Loucy (cell line): ENCODE data around the gene UTP14A.
A peak's percentile ranks its signal among the peaks of the same experiment; 100 is the strongest.

Source experiments
- H2AFZ ChIP-seq: fragments of 200-600 bp; sonication (generic); 2 replicates; pipeline ENCODE4 v1.6.0; 2016; ENCODE audit warnings: antibody characterized with exemption, mild to moderate bottlenecking, low read length, moderate library complexity
- H3F3A ChIP-seq: fragments of 200-600 bp; 2 replicates; pipeline ENCODE4 v1.6.0; 2016; ENCODE audit warnings: antibody characterized with exemption, low read depth, mild to moderate bottlenecking
- H3K27me3 ChIP-seq: fragments of 200-600 bp; sonication (generic); 2 replicates; pipeline ENCODE4 v1.6.1; 2014; ENCODE audit warnings: low read length, mild to moderate bottlenecking; ENCODE audit not compliant: insufficient read depth, poor library complexity, severe bottlenecking
- H3K36me3 ChIP-seq: fragments of 200-600 bp; sonication (generic); 2 replicates; pipeline ENCODE4 v1.6.1; 2016; ENCODE audit warnings: low read length; ENCODE audit not compliant: insufficient read depth
- H3K4me1 ChIP-seq: fragments of 200-600 bp; sonication (generic); 2 replicates; pipeline ENCODE4 v1.5.1; 2014; ENCODE audit warnings: low read length, mild to moderate bottlenecking; ENCODE audit not compliant: insufficient read depth, poor library complexity, severe bottlenecking
- H3K4me2 ChIP-seq: fragments of 200-600 bp; sonication (generic); 2 replicates; pipeline ENCODE4 v1.6.0; 2014; ENCODE audit warnings: antibody characterized with exemption, low read length, low read depth, mild to moderate bottlenecking; ENCODE audit not compliant: poor library complexity, severe bottlenecking
- H3K4me3 ChIP-seq: fragments of 200-600 bp; sonication (generic); 2 replicates; pipeline ENCODE4 v1.5.1; 2014; ENCODE audit warnings: low read length, mild to moderate bottlenecking, mixed read lengths; ENCODE audit not compliant: poor library complexity, severe bottlenecking
- H3K79me2 ChIP-seq: fragments of 200-600 bp; sonication (generic); 2 replicates; pipeline ENCODE4 v1.6.1; 2014; ENCODE audit warnings: low read length; ENCODE audit not compliant: insufficient read depth
- H3K9ac ChIP-seq: fragments of 200-600 bp; sonication (generic); 2 replicates; pipeline ENCODE4 v1.6.0; 2014; ENCODE audit warnings: mild to moderate bottlenecking, low read depth, low read length, moderate library complexity; ENCODE audit not compliant: poor library complexity, severe bottlenecking
- H3K9me2 ChIP-seq: fragments of 200-600 bp; sonication (generic); replicated peaks from 2 replicates; pipeline ENCODE4 v1.6.1; 2016; ENCODE audit warnings: low read depth, low read length, mixed read lengths
- H3K9me3 ChIP-seq: fragments of 200-600 bp; sonication (generic); 2 replicates; pipeline ENCODE4 v1.6.1; 2014; ENCODE audit warnings: mild to moderate bottlenecking, antibody characterized with exemption, low read length, low read depth; ENCODE audit not compliant: insufficient read depth
- H4K20me1 ChIP-seq: fragments of 200-600 bp; sonication (generic); 2 replicates; pipeline ENCODE4 v1.6.0; 2014; ENCODE audit warnings: antibody characterized with exemption, low read length, mild to moderate bottlenecking; ENCODE audit not compliant: insufficient read depth, poor library complexity, severe bottlenecking
- CTCF ChIP-seq: fragments of 200-600 bp; sonication (generic); conservative IDR thresholded peaks from 2 replicates; pipeline ENCODE4 v1.5.1; 2014; ENCODE audit warnings: mild to moderate bottlenecking, antibody characterized with exemption, low read length
- EZH2phosphoT487 ChIP-seq: fragments of 200-600 bp; IDR thresholded peaks from 2 replicates; pipeline ENCODE4 v1.6.1; 2018; ENCODE audit warnings: antibody characterized with exemption, mild to moderate bottlenecking, moderate library complexity, borderline replicate concordance

The UTP14A gene

GRCh38 chrX:129940721-129941120, 34.8 kb downstream of the UTP14A start:
- H3K27me3 ChIP-seq: no peaks in the 10 kb centered on the region

GRCh38 chrX:129945131-129945530, 39.2 kb downstream of the UTP14A start:
- Histone ChIP-seq H3K4me2 (no peak overlapping the region), H3F3A (no peaks in the 10 kb centered on the region), H3K9ac (no peak overlapping the region), H3K36me3 (no peaks in the 10 kb centered on the region), H3K9me3 (no peaks in the 10 kb centered on the region), H2AFZ (no peak overlapping the region), H3K79me2 (no peaks in the 10 kb centered on the region), H4K20me1 (no peaks in the 10 kb centered on the region), H3K9me2 (no peaks in the 10 kb centered on the region), H3K4me3 (no peak overlapping the region), H3K4me1 (peaks cover 4% of the 10 kb centered on the region), H3K27me3 (no peaks in the 10 kb centered on the region)
- TF ChIP-seq EZH2phosphoT487 (no peak), CTCF (no peak)

More at GRCh38 chrX:129940721-129941120, 34.8 kb downstream of the UTP14A start:
- H3K9ac ChIP-seq: no peak overlapping the region
- no peaks in the 10 kb centered on the region for H4K20me1 ChIP-seq
- H3K9me2 ChIP-seq: no peaks in the 10 kb centered on the region
- no peak for TF ChIP-seq EZH2phosphoT487
- H3K9me3 ChIP-seq: no peaks in the 10 kb centered on the region
- H3K36me3 ChIP-seq: no peaks in the 10 kb centered on the region
- no peak overlapping the region for H3K4me3 ChIP-seq
- H2AFZ ChIP-seq: no peak overlapping the region
- no peaks in the 10 kb centered on the region for H3F3A ChIP-seq
- H3K4me2 ChIP-seq: no peak overlapping the region
- no peaks in the 10 kb centered on the region for H3K79me2 ChIP-seq
- H3K4me1 ChIP-seq: peaks cover 10% of the 10 kb centered on the region

GRCh38 chrX:129953334-129953648, 47.3 kb downstream of the UTP14A start:
- Histone ChIP-seq H3K4me2 (peak overlapping the region; percentile 91), H3K9me2 (no peaks in the 10 kb centered on the region), H2AFZ (no peak overlapping the region), H3K36me3 (no peaks in the 10 kb centered on the region), H3K9me3 (no peaks in the 10 kb centered on the region), H3K9ac (peak overlapping the region; percentile 94), H3K4me1 (peaks cover 50% of the 10 kb centered on the region), H4K20me1 (no peaks in the 10 kb centered on the region), H3K4me3 (peak overlapping the region; percentile 73), H3F3A (no peaks in the 10 kb centered on the region), H3K79me2 (peaks cover 11% of the 10 kb centered on the region), H3K27me3 (no peaks in the 10 kb centered on the region)
- TF ChIP-seq EZH2phosphoT487: no peak
- TF ChIP-seq CTCF: no peak

GRCh38 chrX:129953881-129954280, 47.9 kb downstream of the UTP14A start:
- peaks cover 11% of the 10 kb centered on the region for H3K79me2 ChIP-seq
- no peaks in the 10 kb centered on the region for H3F3A ChIP-seq
- no peaks in the 10 kb centered on the region for H4K20me1 ChIP-seq
- TF ChIP-seq CTCF: no peak
- no peak for TF ChIP-seq EZH2phosphoT487
- no peaks in the 10 kb centered on the region for H3K9me3 ChIP-seq
- peak overlapping the region; percentile 91 for H3K4me2 ChIP-seq
- H3K27me3 ChIP-seq: no peaks in the 10 kb centered on the region
- no peaks in the 10 kb centered on the region for H3K9me2 ChIP-seq
- H3K9ac ChIP-seq: peak overlapping the region; percentile 94
- H3K4me3 ChIP-seq: peak overlapping the region; percentile 73
- no peak overlapping the region for H2AFZ ChIP-seq
- H3K4me1 ChIP-seq: peaks cover 56% of the 10 kb centered on the region
- no peaks in the 10 kb centered on the region for H3K36me3 ChIP-seq
